ENCODE data around the gene PFN3.

GRCh38 chr5:177356746-177357145 lies 43.7 kb downstream of the PFN3 start:
- no peak for TF ChIP-seq CTCF (conservative IDR thresholded peaks at IDR 0.05; ENCODE audit: low read depth in 2 of 2)
- no peak for TF ChIP-seq POLR2AphosphoS5 (IDR thresholded peaks at IDR 0.05; ENCODE audit: low read depth)

Data from GM23338 (cell line).